ENCODE results near the gene SGTA. TPM values are rescaled to one million over a fixed set of nuclear protein-coding genes. Genes with fewer than 3 reads are reported as not detected.

The SGTA gene
- total and polyA plus RNA-seq, 2 of the 13 experiments (the other 11 are each of a cell fraction or from before 2014, with no cell fraction given) = 43.9 to 47.4 TPM

DNA sequence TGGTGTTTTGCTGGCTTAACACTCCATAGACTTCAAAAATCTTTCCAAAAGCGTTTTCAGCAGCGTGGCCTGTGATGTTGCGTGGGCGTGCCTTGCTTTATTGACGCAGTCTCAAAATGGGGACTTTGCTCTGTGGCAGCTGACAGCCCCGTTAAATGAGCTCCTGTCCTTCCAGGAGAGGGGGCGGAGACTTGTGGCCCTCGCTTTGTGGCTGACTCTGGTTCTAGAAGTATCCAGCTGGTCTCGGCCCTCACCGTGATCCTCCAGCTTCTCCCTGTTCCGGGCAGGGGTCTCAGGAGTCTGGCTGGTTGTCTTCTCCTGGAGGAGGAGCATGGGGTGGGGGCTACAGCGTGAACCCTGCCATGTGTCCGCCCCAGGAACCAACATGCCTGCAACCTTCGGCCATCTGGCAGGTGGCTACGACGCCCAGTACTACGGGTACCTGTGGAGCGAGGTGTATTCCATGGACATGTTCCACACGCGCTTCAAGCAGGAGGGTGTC lies 28.2 kb upstream of the SGTA start (continued):
- TF ChIP-seq GZF1 (CRISPR knock-in tag; IDR thresholded peaks at IDR 0.05) (no peak), PHF20 (CRISPR knock-in tag; IDR thresholded peaks at IDR 0.05) (no peak), RARG (CRISPR knock-in tag; IDR thresholded peaks at IDR 0.05; ENCODE audit: low read depth) (no peak), HNF4G (IDR thresholded peaks at IDR 0.05; ENCODE audit: borderline replicate concordance, low read depth, low read length) (peak; percentile 76), HNF4G (CRISPR knock-in tag; IDR thresholded peaks at IDR 0.05; ENCODE audit: borderline replicate concordance, low read depth) (peak; percentile 78; the same call in 1 of the 2 replicates), KDM5A (IDR thresholded peaks at IDR 0.05; ENCODE audit: borderline replicate concordance, low read length) (no peak), DPF2 (CRISPR knock-in tag; IDR thresholded peaks at IDR 0.05; ENCODE audit: borderline replicate concordance, low read depth) (no peak), SOX6 (IDR thresholded peaks at IDR 0.05) (no peak), SOX6 (CRISPR knock-in tag; IDR thresholded peaks at IDR 0.05) (peak; percentile 46), CCDC6 (CRISPR knock-in tag; IDR thresholded peaks at IDR 0.05) (no peak), XBP1 (CRISPR knock-in tag; IDR thresholded peaks at IDR 0.05) (no peak), NFE2L2 (IDR thresholded peaks at IDR 0.05; ENCODE audit: low read length) (no peak), NCOA2 (CRISPR knock-in tag; IDR thresholded peaks at IDR 0.05) (peak; percentile 39; the same call in 1 of the 2 replicates), NKX3-1 (CRISPR knock-in tag; IDR thresholded peaks at IDR 0.05) (no peak), KLF15 (CRISPR knock-in tag; IDR thresholded peaks at IDR 0.05; ENCODE audit: borderline replicate concordance) (no peak), MYC (CRISPR knock-in tag; IDR thresholded peaks at IDR 0.05; ENCODE audit: borderline replicate concordance) (no peak), FOXP1 (IDR thresholded peaks at IDR 0.05) (no peak), FOXP1 (CRISPR knock-in tag; IDR thresholded peaks at IDR 0.05) (0 out of 2 replicates have a peak, but pooled peaks have one; percentile 11), ZNF720 (CRISPR knock-in tag; IDR thresholded peaks at IDR 0.05) (no peak), THAP11 (CRISPR knock-in tag; IDR thresholded peaks at IDR 0.05) (peak; percentile 66), PCBP1 (IDR thresholded peaks at IDR 0.05; ENCODE audit: borderline replicate concordance, low read depth, low read length) (0 out of 2 replicates have a peak, but pooled peaks have one; percentile 77), GATAD2A (CRISPR knock-in tag; IDR thresholded peaks at IDR 0.05) (peak; percentile 55; the same call in 1 of the 2 replicates), MXD4 (CRISPR knock-in tag; IDR thresholded peaks at IDR 0.05) (no peak; the same call in 1 of the 2 replicates), HES4 (CRISPR knock-in tag; IDR thresholded peaks at IDR 0.05; ENCODE audit: borderline replicate concordance) (peak; percentile 80; the same call in 1 of the 2 replicates), ZBTB21 (CRISPR knock-in tag; IDR thresholded peaks at IDR 0.05) (no peak), ZNF251 (CRISPR knock-in tag; IDR thresholded peaks at IDR 0.05) (no peak), POGZ (CRISPR knock-in tag; IDR thresholded peaks at IDR 0.05) (peak; percentile 55; the same call in 1 of the 2 replicates)
- TF ChIP-seq, protein P1, sequence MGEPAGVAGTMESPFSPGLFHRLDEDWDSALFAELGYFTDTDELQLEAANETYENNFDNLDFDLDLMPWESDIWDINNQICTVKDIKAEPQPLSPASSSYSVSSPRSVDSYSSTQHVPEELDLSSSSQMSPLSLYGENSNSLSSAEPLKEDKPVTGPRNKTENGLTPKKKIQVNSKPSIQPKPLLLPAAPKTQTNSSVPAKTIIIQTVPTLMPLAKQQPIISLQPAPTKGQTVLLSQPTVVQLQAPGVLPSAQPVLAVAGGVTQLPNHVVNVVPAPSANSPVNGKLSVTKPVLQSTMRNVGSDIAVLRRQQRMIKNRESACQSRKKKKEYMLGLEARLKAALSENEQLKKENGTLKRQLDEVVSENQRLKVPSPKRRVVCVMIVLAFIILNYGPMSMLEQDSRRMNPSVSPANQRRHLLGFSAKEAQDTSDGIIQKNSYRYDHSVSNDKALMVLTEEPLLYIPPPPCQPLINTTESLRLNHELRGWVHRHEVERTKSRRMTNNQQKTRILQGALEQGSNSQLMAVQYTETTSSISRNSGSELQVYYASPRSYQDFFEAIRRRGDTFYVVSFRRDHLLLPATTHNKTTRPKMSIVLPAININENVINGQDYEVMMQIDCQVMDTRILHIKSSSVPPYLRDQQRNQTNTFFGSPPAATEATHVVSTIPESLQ (CRISPR knock-in tag; conservative IDR thresholded peaks at IDR 0.05) = no peak

Measured in HepG2 (cell line).